ENCODE data around the gene GPR22. TPM values are rescaled to one million over a fixed set of nuclear protein-coding genes. Genes with fewer than 3 reads are reported as not detected.

Gene GPR22
- total and polyA plus RNA-seq, 5 donors from 2014 or later, result 0.09 to 0.29 (median 0.19) TPM; not detected in 2

DNA sequence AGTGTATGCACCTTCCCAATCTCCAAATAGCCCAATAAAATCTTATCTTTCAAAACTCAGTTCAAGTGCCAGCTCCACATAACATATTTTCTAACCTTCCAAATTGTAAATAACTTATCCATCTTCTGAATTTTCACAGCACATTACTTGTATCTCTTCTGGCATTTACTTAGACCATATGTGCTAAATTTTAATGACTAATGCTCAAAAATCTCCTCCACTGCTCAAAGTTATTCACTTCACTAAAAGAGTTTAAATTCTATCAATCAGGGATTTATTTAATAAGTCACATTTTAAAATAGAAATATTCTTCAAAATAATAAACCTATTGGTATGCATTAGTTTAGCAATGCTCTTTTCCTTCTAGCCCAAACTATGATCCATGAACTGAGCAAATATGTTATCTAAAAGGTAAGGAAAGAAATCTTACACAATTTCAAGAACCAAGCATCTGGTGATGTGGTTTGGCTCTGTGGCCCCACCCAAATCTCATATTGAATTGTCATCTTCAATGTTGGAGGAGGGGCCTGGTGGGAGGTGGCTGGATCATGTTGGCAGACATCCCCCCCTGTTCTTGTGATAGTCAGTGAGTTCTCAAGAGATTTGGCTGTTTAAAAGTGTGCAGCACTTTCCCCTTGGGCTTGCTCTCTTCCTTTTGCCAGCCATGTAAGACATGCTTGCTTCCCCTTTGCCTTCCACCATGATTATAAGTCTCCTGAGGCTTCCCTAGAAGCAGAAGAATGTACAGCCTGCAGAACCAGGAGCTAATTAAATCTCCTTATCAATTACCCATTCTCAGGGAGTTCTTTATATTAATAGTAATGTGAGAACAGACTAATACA is 28.1 kb upstream of the GPR22 start:
- H3K9me3 ChIP-seq (ENCODE audit: control insufficient read depth in 2 of 2, low read length in 2 of 2), result no peaks in the 10 kb centered on the region
- no peaks in the 10 kb centered on the region for H3K27me3 Mint-ChIP-seq
- no peak for ATAC-seq (ENCODE audit: low read depth in 2 of 2)
- H3K27ac Mint-ChIP-seq, result no peak overlapping the region
- no peak overlapping the region for H3K4me3 Mint-ChIP-seq
- peaks cover 0 to 2% (median 0%) of the 10 kb centered on the region in 7 donors for H3K9me3 Mint-ChIP-seq
- H3K27ac ChIP-seq (ENCODE audit: insufficient read depth, low read length, poor library complexity, severe bottlenecking), result no peak overlapping the region
- peaks cover 0 to 13% (median 7%) of the 10 kb centered on the region in 4 donors for H3K4me1 Mint-ChIP-seq
- peaks cover 28% of the 10 kb centered on the region for H3K36me3 Mint-ChIP-seq
- no peaks in the 10 kb centered on the region for H3K27me3 ChIP-seq (ENCODE audit: control insufficient read depth, insufficient read depth, low read length)
- H3K36me3 ChIP-seq (ENCODE audit: control insufficient read depth, insufficient read depth, low read length), result peaks cover 12% of the 10 kb centered on the region
- DNase-seq, result no peak
- no peaks in the 10 kb centered on the region for H3K4me1 ChIP-seq (ENCODE audit: control insufficient read depth, insufficient read depth, low read length, poor library complexity, severe bottlenecking)
- no peak overlapping the region for H3K4me3 ChIP-seq (ENCODE audit: low read depth, low read length)

DNA sequence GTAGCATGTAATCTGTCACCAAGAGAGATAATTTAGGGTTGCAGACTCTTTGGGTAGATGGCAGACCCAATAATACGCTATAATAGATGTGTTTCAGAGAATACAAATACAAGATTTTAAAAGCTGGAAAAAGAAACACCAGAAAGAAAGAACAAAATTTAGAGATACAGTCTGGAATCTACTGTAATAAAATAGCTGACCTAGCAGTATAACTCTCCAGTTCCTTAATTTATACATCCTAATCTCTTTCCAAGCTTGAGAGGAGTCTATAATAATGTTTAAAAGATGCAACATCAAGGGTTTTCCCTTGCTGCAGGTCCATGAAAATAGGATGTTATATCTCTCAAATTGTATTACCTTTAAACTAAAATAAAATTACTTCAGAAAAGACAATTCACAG is 27.2 kb upstream of the GPR22 start:
- Mint-ChIP-seq H3K36me3 (peaks cover 32% of the 10 kb centered on the region), H3K27me3 (no peaks in the 10 kb centered on the region), H3K4me3 (no peak overlapping the region), H3K27ac (no peak overlapping the region), H3K9me3 (peaks cover 0 to 2% (median 0%) of the 10 kb centered on the region in 7 donors), H3K4me1 (peaks cover 0 to 13% (median 9%) of the 10 kb centered on the region in 4 donors)
- no peak overlapping the region for H3K27ac ChIP-seq (ENCODE audit: insufficient read depth, low read length, poor library complexity, severe bottlenecking)
- no peaks in the 10 kb centered on the region for H3K27me3 ChIP-seq (ENCODE audit: control insufficient read depth, insufficient read depth, low read length)
- ATAC-seq (ENCODE audit: low read depth in 2 of 2), result no peak
- H3K9me3 ChIP-seq (ENCODE audit: control insufficient read depth in 2 of 2, low read length in 2 of 2), result no peaks in the 10 kb centered on the region
- no peak for DNase-seq
- peaks cover 12% of the 10 kb centered on the region for H3K36me3 ChIP-seq (ENCODE audit: control insufficient read depth, insufficient read depth, low read length)
- no peaks in the 10 kb centered on the region for H3K4me1 ChIP-seq (ENCODE audit: control insufficient read depth, insufficient read depth, low read length, poor library complexity, severe bottlenecking)
- no peak overlapping the region for H3K4me3 ChIP-seq (ENCODE audit: low read depth, low read length)

DNA sequence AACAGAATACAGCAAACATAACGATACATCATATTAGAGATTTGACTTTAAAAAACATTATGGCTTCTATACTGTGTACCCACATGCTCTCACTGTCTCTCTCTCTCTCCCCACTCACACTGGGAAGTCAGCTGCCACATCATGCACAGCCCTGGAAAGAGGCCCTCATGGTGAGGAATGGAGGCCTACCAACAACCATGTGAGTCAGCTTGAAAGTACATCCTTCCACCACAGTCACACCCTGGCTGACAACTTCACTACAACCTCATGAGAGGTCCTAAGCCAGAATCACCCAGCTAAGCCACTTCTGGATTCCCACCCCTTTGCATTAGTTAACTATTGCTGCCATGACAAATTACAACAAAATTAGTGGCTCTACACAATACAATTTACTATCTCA is 23.3 kb upstream of the GPR22 start:
- no peak overlapping the region for H3K27ac ChIP-seq (ENCODE audit: insufficient read depth, low read length, poor library complexity, severe bottlenecking)
- ATAC-seq (ENCODE audit: low read depth in 2 of 2) (no peak), DNase-seq (no peak)
- H3K36me3 ChIP-seq (ENCODE audit: control insufficient read depth, insufficient read depth, low read length), result peaks cover 12% of the 10 kb centered on the region
- Mint-ChIP-seq H3K36me3 (peaks cover 44% of the 10 kb centered on the region), H3K27ac (no peak overlapping the region), H3K9me3 (peaks cover 0 to 3% (median 0%) of the 10 kb centered on the region in 7 donors), H3K4me1 (peaks cover 0 to 24% (median 15%) of the 10 kb centered on the region in 4 donors), H3K4me3 (no peak overlapping the region), H3K27me3 (peaks cover 5% of the 10 kb centered on the region)
- H3K9me3 ChIP-seq (ENCODE audit: control insufficient read depth in 2 of 2, low read length in 2 of 2), result no peaks in the 10 kb centered on the region
- H3K4me1 ChIP-seq (ENCODE audit: control insufficient read depth, insufficient read depth, low read length, poor library complexity, severe bottlenecking), result no peaks in the 10 kb centered on the region
- no peak overlapping the region for H3K4me3 ChIP-seq (ENCODE audit: low read depth, low read length)
- H3K27me3 ChIP-seq (ENCODE audit: control insufficient read depth, insufficient read depth, low read length), result no peaks in the 10 kb centered on the region

DNA sequence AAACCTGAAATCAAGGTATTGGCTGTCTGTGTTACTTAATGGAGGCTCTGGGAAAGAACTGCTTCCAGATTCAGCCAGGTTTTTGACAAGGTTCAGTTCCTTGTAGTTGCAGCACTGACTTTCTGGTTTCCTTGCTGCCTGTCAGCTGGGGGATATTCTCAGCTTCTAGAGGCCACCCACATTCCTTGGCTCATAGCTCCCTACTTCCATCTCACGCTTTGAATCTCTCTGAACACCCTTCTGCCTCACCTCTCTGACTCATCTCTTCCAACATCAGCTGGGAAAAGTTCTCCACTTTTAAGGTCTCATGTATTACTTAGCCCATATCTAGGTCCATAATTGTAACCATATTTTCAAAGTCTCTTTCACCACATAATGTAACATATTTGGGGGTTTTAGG is 22.9 kb upstream of the GPR22 start:
- Histone ChIP-seq H3K27me3 (ENCODE audit: control insufficient read depth, insufficient read depth, low read length) (no peaks in the 10 kb centered on the region), H3K36me3 (ENCODE audit: control insufficient read depth, insufficient read depth, low read length) (peaks cover 10% of the 10 kb centered on the region), H3K4me3 (ENCODE audit: low read depth, low read length) (no peak overlapping the region), H3K9me3 (ENCODE audit: control insufficient read depth in 2 of 2, low read length in 2 of 2) (no peaks in the 10 kb centered on the region), H3K4me1 (ENCODE audit: control insufficient read depth, insufficient read depth, low read length, poor library complexity, severe bottlenecking) (no peaks in the 10 kb centered on the region), H3K27ac (ENCODE audit: insufficient read depth, low read length, poor library complexity, severe bottlenecking) (no peak overlapping the region)
- H3K27ac Mint-ChIP-seq, result no peak overlapping the region
- DNase-seq (no peak), ATAC-seq (ENCODE audit: low read depth in 2 of 2) (no peak)
- peaks cover 6% of the 10 kb centered on the region for H3K27me3 Mint-ChIP-seq
- peaks cover 42% of the 10 kb centered on the region for H3K36me3 Mint-ChIP-seq
- H3K4me3 Mint-ChIP-seq, result no peak overlapping the region
- H3K4me1 Mint-ChIP-seq, result peaks cover 0 to 25% (median 16%) of the 10 kb centered on the region in 4 donors
- peaks cover 0 to 3% (median 0%) of the 10 kb centered on the region in 7 donors for H3K9me3 Mint-ChIP-seq

DNA sequence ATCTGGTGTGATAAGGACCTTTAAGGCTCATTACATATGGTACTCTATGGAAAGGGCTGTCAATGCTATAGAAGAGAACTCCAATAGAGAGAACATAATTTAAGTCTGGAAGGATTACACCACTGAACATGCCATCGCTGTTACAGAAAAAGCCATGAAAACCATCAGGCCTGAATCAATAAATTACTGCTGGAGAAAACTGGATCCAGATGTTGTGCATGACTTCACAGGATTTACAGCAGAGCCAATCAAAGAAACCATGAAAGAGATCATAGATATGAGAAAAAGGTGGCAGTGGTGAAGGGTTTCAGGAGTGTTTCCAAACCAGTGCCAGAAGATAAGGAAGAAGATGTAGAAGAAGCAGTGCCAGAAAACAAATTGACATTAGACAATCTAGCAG is 18.9 kb upstream of the GPR22 start:
- no peak overlapping the region for H3K4me3 Mint-ChIP-seq
- no peak for DNase-seq
- ATAC-seq (ENCODE audit: low read depth in 2 of 2), result no peak
- H3K9me3 Mint-ChIP-seq, result peaks cover 0 to 4% (median 0%) of the 10 kb centered on the region in 7 donors
- Histone ChIP-seq H3K36me3 (ENCODE audit: control insufficient read depth, insufficient read depth, low read length) (peaks cover 3% of the 10 kb centered on the region), H3K4me3 (ENCODE audit: low read depth, low read length) (no peak overlapping the region), H3K9me3 (ENCODE audit: control insufficient read depth in 2 of 2, low read length in 2 of 2) (no peaks in the 10 kb centered on the region), H3K27me3 (ENCODE audit: control insufficient read depth, insufficient read depth, low read length) (no peaks in the 10 kb centered on the region), H3K4me1 (ENCODE audit: control insufficient read depth, insufficient read depth, low read length, poor library complexity, severe bottlenecking) (no peaks in the 10 kb centered on the region), H3K27ac (ENCODE audit: insufficient read depth, low read length, poor library complexity, severe bottlenecking) (no peak overlapping the region)
- no peak overlapping the region for H3K27ac Mint-ChIP-seq
- peaks cover 46% of the 10 kb centered on the region for H3K36me3 Mint-ChIP-seq
- H3K27me3 Mint-ChIP-seq, result peaks cover 6% of the 10 kb centered on the region
- peaks cover 0 to 47% (median 25%) of the 10 kb centered on the region in 4 donors for H3K4me1 Mint-ChIP-seq

DNA sequence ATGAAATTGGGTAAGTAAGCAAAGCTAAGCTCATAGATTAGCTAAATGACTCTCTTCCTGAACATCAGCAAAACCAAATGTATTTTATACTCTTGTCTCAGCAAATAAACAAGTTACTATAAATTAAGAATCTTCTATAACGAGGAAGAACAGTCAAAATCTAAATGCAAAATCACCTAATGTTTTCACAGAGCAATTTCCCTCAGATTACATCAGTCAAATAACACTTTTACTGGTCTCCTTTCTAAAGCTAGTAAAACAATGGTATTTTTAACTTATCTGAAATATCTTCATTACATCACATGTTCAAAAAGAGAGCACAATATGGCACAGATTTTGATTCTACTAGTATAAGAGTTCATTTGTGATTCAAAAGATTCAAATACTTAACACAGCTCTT is 16.5 kb upstream of the GPR22 start:
- H3K9me3 ChIP-seq (ENCODE audit: control insufficient read depth in 2 of 2, low read length in 2 of 2), result no peaks in the 10 kb centered on the region
- ATAC-seq (ENCODE audit: low read depth in 2 of 2), result no peak
- Mint-ChIP-seq H3K27ac (no peak overlapping the region), H3K9me3 (peaks cover 0 to 4% (median 0%) of the 10 kb centered on the region in 7 donors), H3K27me3 (peaks cover 6% of the 10 kb centered on the region), H3K4me1 (peaks cover 0 to 52% (median 27%) of the 10 kb centered on the region in 4 donors), H3K4me3 (no peak overlapping the region), H3K36me3 (peaks cover 59% of the 10 kb centered on the region)
- no peak for DNase-seq
- peaks cover 9% of the 10 kb centered on the region for H3K36me3 ChIP-seq (ENCODE audit: control insufficient read depth, insufficient read depth, low read length)
- no peak overlapping the region for H3K4me3 ChIP-seq (ENCODE audit: low read depth, low read length)
- H3K4me1 ChIP-seq (ENCODE audit: control insufficient read depth, insufficient read depth, low read length, poor library complexity, severe bottlenecking), result no peaks in the 10 kb centered on the region
- H3K27me3 ChIP-seq (ENCODE audit: control insufficient read depth, insufficient read depth, low read length), result no peaks in the 10 kb centered on the region
- no peak overlapping the region for H3K27ac ChIP-seq (ENCODE audit: insufficient read depth, low read length, poor library complexity, severe bottlenecking)

DNA sequence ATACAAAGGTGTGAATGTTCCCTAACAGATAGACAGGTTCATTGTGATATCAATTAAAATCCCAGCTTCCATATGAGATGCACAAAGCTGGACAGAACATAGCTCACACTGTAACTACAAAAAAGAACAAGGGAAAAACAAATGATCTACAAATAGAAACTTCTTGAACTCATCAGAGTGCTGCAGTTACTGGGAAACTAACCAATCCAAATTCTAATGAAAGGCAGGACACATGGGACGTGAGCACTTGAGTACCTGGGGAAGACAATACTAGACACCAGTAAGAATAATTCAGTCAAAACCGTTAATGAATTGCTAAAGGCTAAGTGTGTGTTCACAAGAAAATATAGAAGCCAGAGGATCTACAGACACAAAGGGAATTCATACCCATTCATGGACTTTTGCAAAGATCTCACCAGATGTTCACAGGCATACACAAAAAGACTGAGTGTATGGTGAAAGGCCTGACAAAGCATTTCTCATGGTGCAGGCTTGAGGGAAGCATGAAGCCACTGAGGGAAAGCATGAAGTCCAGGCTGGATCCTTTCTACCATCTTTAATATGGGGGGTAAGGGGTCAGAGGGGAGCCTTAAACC is 7.8 kb upstream of the GPR22 start:
- H3K36me3 Mint-ChIP-seq, result peaks cover 23% of the 10 kb centered on the region
- Histone ChIP-seq H3K27me3 (ENCODE audit: control insufficient read depth, insufficient read depth, low read length) (no peaks in the 10 kb centered on the region), H3K4me1 (ENCODE audit: control insufficient read depth, insufficient read depth, low read length, poor library complexity, severe bottlenecking) (no peaks in the 10 kb centered on the region), H3K4me3 (ENCODE audit: low read depth, low read length) (no peak overlapping the region), H3K27ac (ENCODE audit: insufficient read depth, low read length, poor library complexity, severe bottlenecking) (no peak overlapping the region), H3K36me3 (ENCODE audit: control insufficient read depth, insufficient read depth, low read length) (peaks cover 12% of the 10 kb centered on the region), H3K9me3 (ENCODE audit: control insufficient read depth in 2 of 2, low read length in 2 of 2) (no peaks in the 10 kb centered on the region)
- no peak for ATAC-seq (ENCODE audit: low read depth in 2 of 2)
- H3K4me3 Mint-ChIP-seq, result no peak overlapping the region
- H3K27me3 Mint-ChIP-seq, result no peaks in the 10 kb centered on the region
- no peak overlapping the region for H3K27ac Mint-ChIP-seq
- DNase-seq, result no peak
- H3K9me3 Mint-ChIP-seq, result no peaks in the 10 kb centered on the region
- H3K4me1 Mint-ChIP-seq, result peaks cover 0 to 14% (median 6%) of the 10 kb centered on the region in 4 donors

All from CD4-positive, CD25-positive, alpha-beta regulatory T cell (primary cell).